Kidney (tissue), 14 donors: ENCODE results near the gene CYBRD1. TPM values are rescaled to one million over a fixed set of nuclear protein-coding genes. Genes with fewer than 3 reads are reported as not detected.

Source experiments
- DNase-seq, 5 donors: peaks; one replicate each; pipeline ENCODE4 v3.0.0-alpha.2; 2013 to 2020
- FAIRE-seq: peaks from 2 replicates; lab custom pipeline; 2012; peaks lifted over from hg19 to GRCh38; lab: Jason Lieb, UNC
- H3K27ac ChIP-seq, 2 donors: one replicate each; pipeline ENCODE4 v1.7.0; 2013; ENCODE audit warnings: low read depth in 2 of 2, low read length in 2 of 2, inconsistent platforms in 1 of 2
- H3K27me3 ChIP-seq: one replicate; pipeline ENCODE4 v1.7.1; 2013; ENCODE audit warnings: low read length, inconsistent platforms; ENCODE audit not compliant: control insufficient read depth, insufficient read depth
- H3K36me3 ChIP-seq, 3 donors: one replicate each; pipeline versions ENCODE4 v1.7.0 to v1.7.1; 2013; ENCODE audit warnings: low read length in 3 of 3, control low read depth in 1 of 3, inconsistent platforms in 1 of 3; ENCODE audit not compliant: insufficient read depth in 3 of 3, control insufficient read depth in 2 of 3
- H3K4me1 ChIP-seq, 3 donors: one replicate each; pipeline versions ENCODE4 v1.7.0 to v1.7.1; 2013; ENCODE audit warnings: low read length in 3 of 3, inconsistent platforms in 1 of 3, low read depth in 1 of 3; ENCODE audit not compliant: control insufficient read depth in 2 of 3, insufficient read depth in 2 of 3
- H3K4me3 ChIP-seq, 3 donors: one replicate each; pipeline versions ENCODE4 v1.7.0 to v1.8.1; 2013; ENCODE audit warnings: low read length in 3 of 3, control low read depth in 1 of 3, inconsistent platforms in 1 of 3
- H3K9ac ChIP-seq, 3 donors: one replicate each; pipeline versions ENCODE4 v1.7.0 to v1.7.1; 2013; ENCODE audit warnings: low read length in 3 of 3, control low read depth in 1 of 3, inconsistent platforms in 1 of 3
- H3K9me3 ChIP-seq, 3 donors: one replicate each; pipeline versions ENCODE4 v1.7.0 to v1.7.1; 2013; ENCODE audit warnings: low read length in 3 of 3, control low read depth in 1 of 3, inconsistent platforms in 1 of 3; ENCODE audit not compliant: control insufficient read depth in 2 of 3, insufficient read depth in 1 of 3
- intact Hi-C: fragments of 100-400 bp; cut with DNase I; formaldehyde crosslinking; loops from one replicate; pipeline ENCODE4 v1.11.1; 2022
- polyA plus RNA-seq: library from polyadenylated mRNA; stranded (reverse); fragments of 350-450 nt; fragmentation: Illumina TruSeq; extraction: RNeasy Lipid Tissue Mini Kit (QIAGEN cat#74804); gene quantifications from one replicate; pipeline ENCODE4 v1.2.3, GENCODE V29; 2014; ENCODE audit warnings: low read depth, low replicate concordance; ENCODE audit not compliant: insufficient read depth
- total RNA-seq: library from RNA; stranded (reverse); fragmentation: NEBNext Ultra II Directional; extraction: Animal tissue kit (Norgen Biotek cat#: 25700); gene quantifications from one replicate; pipeline ENCODE4 v1.2.1, GENCODE V29; 2021
- TF ChIP-seq, protein P1 (sequence below): IDR thresholded peaks from 3 replicates; pipeline ENCODE4 v1.5.1; 2012; ENCODE audit warnings: mild to moderate bottlenecking, moderate library complexity, borderline replicate concordance; ENCODE audit not compliant: insufficient read depth; ENCODE audit errors: extremely low read depth
- donor health status: control.
- donor health status: control.
- donor health status: control.
- donor health status: control.
- donor health status: control.
- donor health status: DM: yes; HTN: yes; CAD: no.
- donor health status: Normal renal cell carcinoma (clear cell type).

CYBRD1 gene
- total and polyA plus RNA-seq, 2 donors from 2014 or later: 17.7 to 57.3 TPM

- Histone ChIP-seq H3K36me3 (no peaks in the 10 kb centered on the region), H3K4me3 (no peak overlapping the region), H3K9ac (no peak overlapping the region), H3K9me3 (no peaks in the 10 kb centered on the region), H3K4me1 (no peaks in the 10 kb centered on the region), H3K27ac (no peak overlapping the region), H3K27me3 (no peaks in the 10 kb centered on the region)
- TF ChIP-seq, protein P1, sequence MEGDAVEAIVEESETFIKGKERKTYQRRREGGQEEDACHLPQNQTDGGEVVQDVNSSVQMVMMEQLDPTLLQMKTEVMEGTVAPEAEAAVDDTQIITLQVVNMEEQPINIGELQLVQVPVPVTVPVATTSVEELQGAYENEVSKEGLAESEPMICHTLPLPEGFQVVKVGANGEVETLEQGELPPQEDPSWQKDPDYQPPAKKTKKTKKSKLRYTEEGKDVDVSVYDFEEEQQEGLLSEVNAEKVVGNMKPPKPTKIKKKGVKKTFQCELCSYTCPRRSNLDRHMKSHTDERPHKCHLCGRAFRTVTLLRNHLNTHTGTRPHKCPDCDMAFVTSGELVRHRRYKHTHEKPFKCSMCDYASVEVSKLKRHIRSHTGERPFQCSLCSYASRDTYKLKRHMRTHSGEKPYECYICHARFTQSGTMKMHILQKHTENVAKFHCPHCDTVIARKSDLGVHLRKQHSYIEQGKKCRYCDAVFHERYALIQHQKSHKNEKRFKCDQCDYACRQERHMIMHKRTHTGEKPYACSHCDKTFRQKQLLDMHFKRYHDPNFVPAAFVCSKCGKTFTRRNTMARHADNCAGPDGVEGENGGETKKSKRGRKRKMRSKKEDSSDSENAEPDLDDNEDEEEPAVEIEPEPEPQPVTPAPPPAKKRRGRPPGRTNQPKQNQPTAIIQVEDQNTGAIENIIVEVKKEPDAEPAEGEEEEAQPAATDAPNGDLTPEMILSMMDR: no peak
- no peak for DNase-seq
- intact Hi-C loops: no loop called here
- FAIRE-seq: no peak
These were observed 49.4 kb downstream of the CYBRD1 start for GRCh38 chr2:171571721-171572120.

DNA sequence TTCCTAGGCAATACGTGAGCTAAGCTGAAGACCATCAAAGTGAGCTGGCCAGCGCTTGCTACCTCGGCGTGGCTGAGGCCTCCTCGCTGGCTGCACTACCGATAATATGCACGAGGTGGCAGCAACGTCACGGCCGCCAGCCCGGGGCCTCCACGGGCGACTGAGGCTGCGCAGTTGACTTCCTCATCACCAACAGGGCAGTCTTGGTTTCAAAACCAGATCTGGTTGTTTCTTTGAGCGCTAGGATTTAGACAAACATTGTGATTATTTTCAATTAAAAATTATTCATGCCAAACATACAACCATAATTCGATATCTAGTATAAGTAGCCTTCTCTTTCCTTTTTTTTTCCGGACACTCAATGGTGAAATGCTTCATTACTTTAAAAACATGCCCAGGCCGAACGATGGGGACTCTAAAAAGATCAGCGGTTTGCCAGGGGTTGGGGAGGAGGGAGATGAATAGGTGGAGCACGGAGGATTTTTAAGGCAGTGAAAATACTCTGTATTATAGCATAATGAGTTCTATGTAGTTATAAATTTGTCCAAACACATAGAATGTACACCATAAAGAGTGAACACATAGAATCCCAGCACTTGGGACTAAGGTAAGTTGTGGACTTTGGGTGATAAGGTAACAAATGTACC, 52.0 kb downstream of the CYBRD1 start:
- Histone ChIP-seq H3K27me3 (no peaks in the 10 kb centered on the region), H3K9me3 (no peaks in the 10 kb centered on the region), H3K4me3 (peak overlapping the region in 1 of 3 donors; percentile 27), H3K27ac (no peak overlapping the region), H3K4me1 (no peaks in the 10 kb centered on the region), H3K9ac (no peak overlapping the region), H3K36me3 (no peaks in the 10 kb centered on the region)
- DNase-seq (peak; percentile 81 to 89 (median 84)), FAIRE-seq (peak; percentile 57)
- intact Hi-C loops: no loop called here
- TF ChIP-seq, protein P1: peak; percentile 93

DNA sequence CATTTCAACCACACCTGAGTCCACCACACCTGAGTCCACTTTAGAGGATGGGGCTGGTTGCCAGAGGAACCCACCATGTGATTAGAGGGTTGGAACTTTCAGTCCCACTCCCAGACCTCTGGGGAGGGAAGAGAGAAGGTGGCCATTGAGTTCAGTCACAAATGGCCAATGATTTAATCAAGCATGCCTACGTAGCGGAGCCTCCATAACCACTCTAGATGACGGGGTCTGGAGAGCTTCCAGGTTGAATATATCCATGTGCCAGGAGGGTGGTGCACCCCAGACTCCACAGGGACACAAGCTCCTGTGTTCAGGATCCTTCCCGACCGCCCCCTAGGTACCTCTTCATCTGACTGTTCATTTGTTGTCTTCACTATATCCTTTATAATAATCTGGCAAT, 53.3 kb downstream of the CYBRD1 start:
- H3K27ac ChIP-seq: no peak overlapping the region
- H3K9ac ChIP-seq: no peak overlapping the region
- H3K4me1 ChIP-seq: no peaks in the 10 kb centered on the region
- H3K9me3 ChIP-seq: no peaks in the 10 kb centered on the region
- intact Hi-C loops: no loop called here
- no peaks in the 10 kb centered on the region for H3K27me3 ChIP-seq
- TF ChIP-seq, protein P1: no peak
- no peak for FAIRE-seq
- DNase-seq: no peak
- H3K36me3 ChIP-seq: no peaks in the 10 kb centered on the region
- no peak overlapping the region for H3K4me3 ChIP-seq
